Neural cell (in vitro differentiated cells): ENCODE results near the gene PPP2R2D.

Experiments
- CTCF ChIP-seq: fragments of 450-650 bp; IDR thresholded peaks from 2 replicates; pipeline ENCODE4 v1.5.1; 2014; ENCODE audit warnings: antibody characterized with exemption, mild to moderate bottlenecking, moderate library complexity; ENCODE audit not compliant: poor library complexity, severe bottlenecking
- TAF1 ChIP-seq: IDR thresholded peaks from 2 replicates; pipeline ENCODE4 v1.6.1; 2012; ENCODE audit warnings: low read depth

GRCh38 chr10:131905267-131905571, 4.4 kb downstream of the PPP2R2D start:
- TF ChIP-seq CTCF (no peak), TAF1 (no peak)
